Neural cell (in vitro differentiated cells): Measurements from ENCODE around the gene TMEM219. TPM values are rescaled to one million over a fixed set of nuclear protein-coding genes. Genes with fewer than 3 reads are reported as not detected.

Experiments
- H2AFZ ChIP-seq: fragments of 200-600, 300-800 bp; sonication (generic), shearing (Covaris generic); 2 replicates; pipeline ENCODE4 v1.6.0; 2014; ENCODE audit warnings: low read depth, mild to moderate bottlenecking, antibody characterized with exemption, low read length, moderate library complexity
- H3F3A ChIP-seq: fragments of 200-600 bp; shearing (Covaris generic); 2 replicates; pipeline ENCODE4 v1.6.1; 2016; ENCODE audit warnings: mild to moderate bottlenecking, moderate library complexity, mixed read lengths, antibody characterized with exemption, low read length; ENCODE audit not compliant: insufficient read depth, poor library complexity, severe bottlenecking
- H3K27ac ChIP-seq: fragments of 200-600, 300-800 bp; sonication (generic), shearing (Covaris generic); 2 replicates; pipeline ENCODE4 v1.5.1; 2014; ENCODE audit warnings: mild to moderate bottlenecking, low read length, moderate library complexity
- H3K27me3 ChIP-seq: fragments of 300-800, 200-600 bp; sonication (generic), shearing (Covaris generic); 2 replicates; pipeline ENCODE4 v1.6.0; 2014; ENCODE audit warnings: mild to moderate bottlenecking, low read depth, low read length, moderate library complexity; ENCODE audit not compliant: insufficient read depth
- H3K36me3 ChIP-seq: fragments of 300-800, 200-600 bp; sonication (generic), shearing (Covaris generic); 2 replicates; pipeline ENCODE4 v1.5.1; 2014; ENCODE audit warnings: mild to moderate bottlenecking, antibody characterized with exemption, low read length, moderate library complexity; ENCODE audit not compliant: insufficient read depth
- H3K4me2 ChIP-seq: fragments of 300-800, 200-600 bp; sonication (generic), shearing (Covaris generic); 2 replicates; pipeline ENCODE4 v1.6.0; 2014; ENCODE audit warnings: mild to moderate bottlenecking, low read length
- H3K4me3 ChIP-seq: fragments of 300-800, 200-600 bp; sonication (generic), shearing (Covaris generic); 2 replicates; pipeline ENCODE4 v1.5.1; 2014; ENCODE audit warnings: mild to moderate bottlenecking, low read length, moderate library complexity
- H3K79me2 ChIP-seq: fragments of 200-600 bp; shearing (Covaris generic); replicated peaks from 2 replicates; pipeline ENCODE4 v1.6.0; 2014; ENCODE audit warnings: mild to moderate bottlenecking, low read length, moderate library complexity; ENCODE audit not compliant: insufficient read depth
- H3K9ac ChIP-seq: fragments of 300-800, 200-600 bp; sonication (generic), shearing (Covaris generic); 2 replicates; pipeline ENCODE4 v1.6.1; 2016; ENCODE audit warnings: mild to moderate bottlenecking, low read length, mixed read lengths
- H3K9me2 ChIP-seq: fragments of 200-600 bp; shearing (Covaris generic); 2 replicates; pipeline ENCODE4 v1.6.1; 2016; ENCODE audit warnings: mild to moderate bottlenecking, low read length, mixed read lengths; ENCODE audit not compliant: insufficient read depth
- H3K9me3 ChIP-seq: fragments of 200-600, 300-800 bp; sonication (generic), shearing (Covaris generic); 2 replicates; pipeline ENCODE4 v1.6.1; 2016; ENCODE audit warnings: mild to moderate bottlenecking, mixed run types, low read length, moderate library complexity, mixed read lengths
- H4K20me1 ChIP-seq: fragments of 200-600 bp; shearing (Covaris generic); 2 replicates; pipeline ENCODE4 v1.6.1; 2016; ENCODE audit warnings: mild to moderate bottlenecking, mixed run types; ENCODE audit not compliant: insufficient read depth
- CTCF ChIP-seq: fragments of 450-650 bp; IDR thresholded peaks from 2 replicates; pipeline ENCODE4 v1.5.1; 2014; ENCODE audit warnings: antibody characterized with exemption, mild to moderate bottlenecking, moderate library complexity; ENCODE audit not compliant: poor library complexity, severe bottlenecking
- EP300 ChIP-seq: fragments of 450-650 bp; conservative IDR thresholded peaks from 2 replicates; pipeline ENCODE4 v1.6.1; 2014; ENCODE audit warnings: antibody characterized with exemption, mild to moderate bottlenecking, moderate library complexity; ENCODE audit not compliant: poor library complexity, severe bottlenecking
- EZH2 ChIP-seq: fragments of 200-600, 300-800 bp; shearing (Covaris generic), sonication (generic); IDR thresholded peaks from 2 replicates; pipeline ENCODE4 v1.6.1; 2014; ENCODE audit warnings: antibody characterized with exemption, low read length, borderline replicate concordance, mild to moderate bottlenecking; ENCODE audit not compliant: insufficient read depth, poor library complexity, severe bottlenecking
- MXI1 ChIP-seq: fragments of 450-650 bp; conservative IDR thresholded peaks from 2 replicates; pipeline ENCODE4 v1.6.1; 2014; ENCODE audit warnings: antibody characterized with exemption, mild to moderate bottlenecking; ENCODE audit not compliant: poor library complexity, severe bottlenecking
- POLR2AphosphoS5 ChIP-seq: IDR thresholded peaks from 2 replicates; pipeline ENCODE4 v1.6.1; 2012
- RAD21 ChIP-seq: fragments of 450-650 bp; conservative IDR thresholded peaks from 2 replicates; pipeline ENCODE4 v1.6.1; 2014; ENCODE audit warnings: antibody characterized with exemption, mild to moderate bottlenecking, moderate library complexity
- REST ChIP-seq: IDR thresholded peaks from 2 replicates; pipeline ENCODE4 v1.6.1; 2012; ENCODE audit warnings: borderline replicate concordance
- SMC3 ChIP-seq: fragments of 450-650 bp; conservative IDR thresholded peaks from 2 replicates; pipeline ENCODE4 v1.6.1; 2014; ENCODE audit warnings: antibody characterized with exemption, mild to moderate bottlenecking, moderate library complexity; ENCODE audit not compliant: poor library complexity
- TAF1 ChIP-seq: IDR thresholded peaks from 2 replicates; pipeline ENCODE4 v1.6.1; 2012; ENCODE audit warnings: low read depth
- polyA plus RNA-seq: library from polyadenylated mRNA; depleted of rRNA; stranded (reverse); fragments of >200 nt; gene quantifications from 2 replicates; pipeline ENCODE4 v1.2.3, GENCODE V29; 2014

Gene TMEM219
- polyA plus RNA-seq, 1 donor from 2014 or later: 154 TPM

GRCh38 chr16:29988346-29989075 is 26.6 kb downstream of the TMEM219 start:
- Histone ChIP-seq H3K9me2 (no peaks in the 10 kb centered on the region), H3F3A (no peaks in the 10 kb centered on the region), H3K9me3 (no peaks in the 10 kb centered on the region), H3K9ac (no peak overlapping the region), H3K27ac (no peak overlapping the region), H3K36me3 (no peaks in the 10 kb centered on the region), H2AFZ (no peak overlapping the region), H3K4me3 (no peak overlapping the region), H3K27me3 (no peaks in the 10 kb centered on the region), H3K4me2 (no peak overlapping the region), H3K79me2 (no peaks in the 10 kb centered on the region), H4K20me1 (no peaks in the 10 kb centered on the region)
- no peak for TF ChIP-seq POLR2AphosphoS5
- no peak for TF ChIP-seq EP300
- TF ChIP-seq TAF1: no peak
- no peak for TF ChIP-seq MXI1
- no peak for TF ChIP-seq REST
- no peak for TF ChIP-seq SMC3
- TF ChIP-seq CTCF: no peak

- Histone ChIP-seq H3K9me3 (no peaks in the 10 kb centered on the region), H3K9ac (no peak overlapping the region), H3K79me2 (no peaks in the 10 kb centered on the region), H3F3A (no peaks in the 10 kb centered on the region), H2AFZ (no peak overlapping the region), H3K36me3 (no peaks in the 10 kb centered on the region), H3K27me3 (no peaks in the 10 kb centered on the region), H3K27ac (no peak overlapping the region), H3K9me2 (no peaks in the 10 kb centered on the region), H4K20me1 (no peaks in the 10 kb centered on the region), H3K4me2 (no peak overlapping the region), H3K4me3 (no peak overlapping the region)
- TF ChIP-seq SMC3: no peak
- TF ChIP-seq MXI1: no peak
- no peak for TF ChIP-seq RAD21
- TF ChIP-seq REST: no peak
- TF ChIP-seq TAF1: no peak
- no peak for TF ChIP-seq EZH2
These were observed 27.4 kb downstream of the TMEM219 start for GRCh38 chr16:29989111-29989858.
